ENCODE results near the gene GHR. TPM values are rescaled to one million over a fixed set of nuclear protein-coding genes. Genes with fewer than 3 reads are reported as not detected.

GHR gene
- polyA plus RNA-seq, 1 donor from 2014 or later: 0.31 TPM

- no peak for TF ChIP-seq CTCF (IDR thresholded peaks at IDR 0.05; ENCODE audit: poor library complexity, severe bottlenecking)
- TF ChIP-seq SMC3 (conservative IDR thresholded peaks at IDR 0.05; ENCODE audit: poor library complexity): no peak
- TF ChIP-seq REST (IDR thresholded peaks at IDR 0.05; ENCODE audit: borderline replicate concordance): no peak
- no peak for TF ChIP-seq EP300 (conservative IDR thresholded peaks at IDR 0.05; ENCODE audit: poor library complexity, severe bottlenecking)
- TF ChIP-seq EZH2 (IDR thresholded peaks at IDR 0.05; ENCODE audit: borderline replicate concordance, insufficient read depth, low read length, poor library complexity, severe bottlenecking): no peak
- TF ChIP-seq POLR2AphosphoS5 (IDR thresholded peaks at IDR 0.05): no peak
- TF ChIP-seq TAF1 (IDR thresholded peaks at IDR 0.05; ENCODE audit: low read depth): no peak
- TF ChIP-seq MXI1 (conservative IDR thresholded peaks at IDR 0.05; ENCODE audit: poor library complexity, severe bottlenecking): no peak
- Histone ChIP-seq H3K36me3 (ENCODE audit: insufficient read depth, low read length) (no peaks in the 10 kb centered on the region), H3K27me3 (ENCODE audit: insufficient read depth, low read depth, low read length) (no peaks in the 10 kb centered on the region), H3K9ac (ENCODE audit: low read length) (no peak overlapping the region), H3K9me3 (ENCODE audit: low read length) (no peaks in the 10 kb centered on the region), H3K79me2 (replicated peaks; ENCODE audit: insufficient read depth, low read length) (no peaks in the 10 kb centered on the region), H3K4me2 (ENCODE audit: low read length) (no peak overlapping the region), H3K4me3 (ENCODE audit: low read length) (no peak overlapping the region), H2AFZ (ENCODE audit: low read depth, low read length) (no peak overlapping the region), H3F3A (ENCODE audit: insufficient read depth, low read length, poor library complexity, severe bottlenecking) (no peaks in the 10 kb centered on the region), H3K9me2 (ENCODE audit: insufficient read depth, low read length) (no peaks in the 10 kb centered on the region), H3K27ac (ENCODE audit: low read length) (no peak overlapping the region), H4K20me1 (ENCODE audit: insufficient read depth) (no peaks in the 10 kb centered on the region)
These were observed 121.8 kb downstream of the GHR start for GRCh38 chr5:42545038-42545437.

GRCh38 chr5:42547141-42547540, 123.9 kb downstream of the GHR start:
- Histone ChIP-seq H2AFZ (ENCODE audit: low read depth, low read length) (no peak overlapping the region), H3K4me3 (ENCODE audit: low read length) (no peak overlapping the region), H3K36me3 (ENCODE audit: insufficient read depth, low read length) (no peaks in the 10 kb centered on the region), H3K27me3 (ENCODE audit: insufficient read depth, low read depth, low read length) (no peaks in the 10 kb centered on the region), H3K9ac (ENCODE audit: low read length) (no peak overlapping the region), H3K9me2 (ENCODE audit: insufficient read depth, low read length) (no peaks in the 10 kb centered on the region), H3F3A (ENCODE audit: insufficient read depth, low read length, poor library complexity, severe bottlenecking) (no peaks in the 10 kb centered on the region), H3K79me2 (replicated peaks; ENCODE audit: insufficient read depth, low read length) (no peaks in the 10 kb centered on the region), H3K27ac (ENCODE audit: low read length) (no peak overlapping the region), H3K4me2 (ENCODE audit: low read length) (no peak overlapping the region), H3K9me3 (ENCODE audit: low read length) (no peaks in the 10 kb centered on the region), H4K20me1 (ENCODE audit: insufficient read depth) (no peaks in the 10 kb centered on the region)
- TF ChIP-seq REST (IDR thresholded peaks at IDR 0.05; ENCODE audit: borderline replicate concordance): no peak
- TF ChIP-seq SMC3 (conservative IDR thresholded peaks at IDR 0.05; ENCODE audit: poor library complexity): no peak
- no peak for TF ChIP-seq TAF1 (IDR thresholded peaks at IDR 0.05; ENCODE audit: low read depth)
- TF ChIP-seq EP300 (conservative IDR thresholded peaks at IDR 0.05; ENCODE audit: poor library complexity, severe bottlenecking): no peak
- no peak for TF ChIP-seq RAD21 (conservative IDR thresholded peaks at IDR 0.05)
- no peak for TF ChIP-seq POLR2AphosphoS5 (IDR thresholded peaks at IDR 0.05)
- no peak for TF ChIP-seq MXI1 (conservative IDR thresholded peaks at IDR 0.05; ENCODE audit: poor library complexity, severe bottlenecking)
- no peak for TF ChIP-seq EZH2 (IDR thresholded peaks at IDR 0.05; ENCODE audit: borderline replicate concordance, insufficient read depth, low read length, poor library complexity, severe bottlenecking)
- TF ChIP-seq CTCF (IDR thresholded peaks at IDR 0.05; ENCODE audit: poor library complexity, severe bottlenecking): no peak

All from neural cell (in vitro differentiated cells).